Suprapubic skin (tissue), 4 donors: ENCODE results near the gene RASA2.

ENCODE experiments used
- CTCF ChIP-seq, 2 donors: fragments of 200-600 bp in 1 of 2; fragments of 450-650 bp in 1 of 2; sonication (generic) in 1 of 2; IDR thresholded peaks; one replicate each; pipeline ENCODE4 v1.5.1; 2016 to 2019; ENCODE audit warnings: antibody characterized with exemption in 2 of 2, mild to moderate bottlenecking in 1 of 2, moderate library complexity in 1 of 2
- EP300 ChIP-seq: sonication (generic); formaldehyde crosslinking; IDR thresholded peaks from one replicate; pipeline ENCODE4 v1.6.1; 2017; ENCODE audit warnings: antibody characterized with exemption
- POLR2A ChIP-seq, 2 donors: fragments of 450-650 bp; IDR thresholded peaks; one replicate each; pipeline ENCODE4 v1.6.1; 2017; ENCODE audit warnings: antibody characterized with exemption in 2 of 2, mild to moderate bottlenecking in 2 of 2, moderate library complexity in 2 of 2
- POLR2AphosphoS5 ChIP-seq, 3 donors: sonication (generic); formaldehyde crosslinking; IDR thresholded peaks; one replicate each; pipeline ENCODE4 v1.6.1; 2017; ENCODE audit warnings: antibody characterized with exemption in 3 of 3

- TF ChIP-seq POLR2AphosphoS5 (IDR thresholded peaks at IDR 0.05) (no peak), CTCF (IDR thresholded peaks at IDR 0.05) (no peak), POLR2A (IDR thresholded peaks at IDR 0.05) (no peak), EP300 (no peak)
Observed at GRCh38 chr3:141493184-141493583, 6.4 kb downstream of the RASA2 start.
